ENCODE measurements around the gene HOXC13.

Gene HOXC13

GRCh38 chr12:53971129-53971528 is 32.5 kb downstream of the HOXC13 start:
- DNase-seq: no peak

- DNase-seq: no peak
Measured at GRCh38 chr12:53971686-53972085, 33.1 kb downstream of the HOXC13 start.

GRCh38 chr12:53972152-53972702 is 33.6 kb downstream of the HOXC13 start:
- no peak for DNase-seq

DNA sequence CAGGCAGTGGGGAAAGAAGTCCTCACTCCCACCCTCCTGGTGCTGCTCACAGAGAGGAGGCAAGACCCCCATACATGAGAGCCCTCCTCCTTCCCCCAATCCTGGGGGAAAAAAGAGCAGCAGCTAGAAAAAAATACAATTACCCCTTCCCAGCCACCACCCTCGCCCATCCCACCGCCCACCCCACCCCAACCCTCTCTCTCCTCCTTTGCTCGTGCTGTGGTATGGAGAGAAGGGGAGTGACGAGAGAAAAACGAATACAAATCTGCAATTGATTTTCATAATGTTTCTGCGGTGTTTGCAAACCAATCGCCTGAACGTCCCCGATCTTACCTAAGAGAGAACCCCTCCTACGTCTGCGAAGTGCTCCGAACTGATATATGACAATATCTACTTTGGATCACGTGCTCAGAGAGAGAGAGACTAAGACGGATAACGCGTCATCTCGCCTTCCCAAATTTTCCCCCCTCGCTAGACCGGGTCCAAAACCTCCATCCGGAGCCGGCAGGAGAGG is 34.1 kb downstream of the HOXC13 start, which contains the start of gene HOXC11:
Gene HOXC11, plus strand, starts transcription at position 405 of the 514 bp plus-strand sequence. CDS start 116 bp downstream, outside the sequence.
- DNase-seq: no peak

DNA sequence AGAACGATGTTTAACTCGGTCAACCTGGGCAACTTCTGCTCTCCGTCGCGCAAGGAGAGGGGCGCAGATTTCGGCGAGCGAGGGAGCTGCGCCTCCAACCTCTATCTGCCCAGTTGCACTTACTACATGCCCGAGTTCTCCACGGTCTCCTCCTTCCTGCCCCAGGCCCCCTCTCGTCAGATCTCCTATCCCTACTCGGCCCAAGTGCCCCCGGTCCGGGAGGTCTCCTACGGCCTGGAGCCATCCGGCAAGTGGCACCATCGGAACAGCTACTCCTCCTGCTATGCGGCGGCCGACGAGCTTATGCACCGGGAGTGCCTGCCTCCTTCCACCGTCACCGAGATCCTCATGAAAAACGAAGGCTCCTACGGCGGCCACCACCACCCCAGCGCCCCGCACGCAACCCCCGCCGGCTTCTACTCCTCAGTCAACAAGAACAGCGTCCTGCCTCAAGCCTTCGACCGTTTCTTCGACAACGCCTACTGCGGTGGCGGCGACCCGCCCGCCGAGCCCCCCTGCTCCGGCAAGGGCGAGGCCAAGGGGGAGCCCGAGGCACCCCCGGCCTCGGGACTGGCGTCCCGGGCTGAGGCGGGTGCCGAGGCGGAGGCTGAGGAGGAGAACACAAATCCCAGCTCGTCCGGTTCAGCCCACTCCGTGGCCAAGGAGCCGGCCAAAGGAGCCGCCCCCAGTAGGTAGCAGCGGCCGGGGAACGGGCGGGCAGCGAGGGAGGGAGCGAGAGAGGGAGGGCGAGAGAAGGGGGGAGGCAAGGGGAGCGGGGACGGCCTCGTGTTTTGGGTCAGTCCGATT is 34.8 kb downstream of the HOXC13 start:
- peak; percentile 11 for DNase-seq

DNA sequence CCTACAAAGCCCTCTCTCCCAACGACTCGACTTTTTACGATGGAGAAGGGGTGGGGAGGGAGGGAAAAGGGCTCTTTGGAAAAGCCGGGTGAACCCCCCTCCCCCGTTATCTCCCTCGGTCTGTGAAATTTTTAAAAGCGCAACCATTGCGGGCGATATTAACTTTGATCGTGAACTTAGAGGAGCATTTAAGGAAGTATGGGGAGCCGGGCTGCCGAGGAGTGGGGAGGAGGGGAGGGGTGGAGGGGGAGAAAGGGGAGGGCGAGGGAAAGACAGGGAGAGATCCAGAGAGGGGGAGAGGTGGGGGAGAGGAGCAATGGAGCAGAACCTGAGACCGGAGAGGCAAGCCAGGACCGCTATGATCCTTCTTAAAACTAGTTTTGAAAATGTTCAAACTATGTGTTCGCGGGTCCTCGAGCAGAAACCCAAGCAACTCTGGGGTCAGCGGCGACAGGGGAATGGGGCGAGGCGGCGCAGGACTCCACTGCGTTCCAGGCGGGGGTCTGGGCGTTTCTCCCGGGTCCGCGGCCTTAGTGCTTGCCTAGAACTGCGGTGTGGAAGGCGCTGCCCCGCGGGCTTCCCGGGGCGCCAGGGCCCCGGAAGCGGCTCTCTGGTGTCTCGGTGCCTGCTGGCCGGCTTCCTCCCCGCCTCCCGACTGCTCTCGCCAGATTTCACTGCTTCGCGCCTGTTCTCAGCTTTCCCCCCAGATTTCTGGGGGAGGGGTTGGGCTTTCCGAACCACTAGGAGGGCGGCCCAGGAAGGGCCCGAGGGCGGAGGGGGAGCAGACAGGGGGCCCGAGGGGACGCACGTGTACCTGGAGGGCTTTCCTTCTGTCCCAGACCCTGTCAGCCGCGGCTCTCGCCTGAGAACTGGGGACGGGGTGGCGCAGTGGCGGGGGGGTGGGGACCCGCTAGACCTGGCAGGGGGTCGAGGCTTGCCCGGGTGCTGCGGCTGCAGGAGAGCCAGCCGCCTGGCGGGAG is 35.7 kb downstream of the HOXC13 start, which contains the start of gene HOTAIR:
Gene HOTAIR, minus strand, starts transcription at position 871 of the 980 bp plus-strand sequence.
- no peak for DNase-seq

- DNase-seq: no peak
Measured at GRCh38 chr12:53975064-53975471, 36.4 kb downstream of the HOXC13 start.

DNA sequence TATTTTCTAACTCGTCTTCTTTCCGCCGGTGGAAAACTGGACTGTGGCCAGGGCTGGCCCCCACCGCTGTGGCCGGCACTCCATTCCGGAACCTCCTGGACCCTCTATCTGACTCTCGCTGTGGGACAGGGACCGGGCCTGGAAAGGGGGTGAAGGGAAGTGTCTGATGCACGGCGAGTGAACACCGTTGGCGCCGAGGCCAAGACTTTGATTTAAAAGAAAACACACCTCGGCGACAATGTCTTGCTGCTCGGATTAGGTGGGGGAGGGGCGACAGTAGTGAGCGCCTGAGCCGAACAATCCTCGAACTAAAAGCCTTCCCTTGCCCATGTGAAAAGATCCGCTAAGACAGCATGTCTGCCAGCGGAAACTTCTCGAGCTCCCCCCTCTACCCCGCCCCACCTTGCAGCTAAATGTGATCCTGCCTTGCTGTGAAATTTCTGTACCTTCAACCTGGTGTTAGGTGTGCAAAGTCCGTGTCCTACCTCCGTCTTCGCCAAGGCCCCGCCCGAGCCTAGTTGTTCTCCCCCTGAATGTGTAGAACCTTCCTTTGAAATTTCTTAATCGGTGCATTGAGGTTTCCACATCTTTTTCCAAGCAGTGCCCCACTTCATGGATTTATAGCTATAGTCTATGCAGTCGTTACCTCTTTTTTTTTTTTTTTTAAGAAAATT is 37.0 kb downstream of the HOXC13 start:
- no peak for DNase-seq

GRCh38 chr12:53976172-53976822 is 37.7 kb downstream of the HOXC13 start:
- no peak for DNase-seq

- DNase-seq: no peak
Measured at GRCh38 chr12:53976823-53977595, 38.4 kb downstream of the HOXC13 start.

GRCh38 chr12:53977596-53978445 is 39.2 kb downstream of the HOXC13 start:
- no peak for DNase-seq

GRCh38 chr12:53978477-53979356 is 40.1 kb downstream of the HOXC13 start:
- no peak for DNase-seq

GRCh38 chr12:53980104-53980801 is 41.6 kb downstream of the HOXC13 start:
- no peak for DNase-seq

DNA sequence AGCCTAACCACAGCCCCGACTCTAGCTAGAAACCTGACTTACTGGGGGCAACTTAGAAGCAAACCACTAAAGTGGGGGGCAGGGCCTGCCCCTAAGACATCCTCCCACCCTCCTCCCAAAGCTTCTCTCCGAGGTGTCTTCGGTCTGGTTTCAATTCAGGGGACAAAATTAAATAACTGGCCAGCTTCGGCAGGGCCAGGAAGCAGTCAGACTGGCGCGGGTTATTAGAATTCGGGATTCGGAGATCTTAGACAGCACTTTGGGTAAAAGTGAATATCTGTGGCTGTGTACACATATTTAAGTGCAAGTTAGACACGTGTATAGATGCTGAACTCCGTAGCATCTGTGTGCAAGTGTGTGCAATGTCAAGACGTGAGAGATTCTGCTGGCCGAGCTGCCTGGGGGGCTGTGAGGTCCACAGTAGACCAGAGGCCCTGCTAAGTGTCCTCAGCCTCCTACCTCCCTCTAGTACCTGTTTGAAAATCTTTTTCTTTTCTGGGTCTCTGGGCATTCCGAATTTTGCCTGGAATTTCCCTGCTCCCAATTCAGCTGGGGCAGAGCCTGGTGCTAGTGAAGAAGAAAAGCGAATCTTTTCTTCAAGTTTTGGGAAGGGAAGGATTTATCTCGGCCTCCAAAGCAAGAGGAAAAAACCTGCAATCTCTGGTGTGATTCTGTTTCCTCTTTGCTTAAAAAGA is 42.3 kb downstream of the HOXC13 start:
- DNase-seq: no peak

DNA sequence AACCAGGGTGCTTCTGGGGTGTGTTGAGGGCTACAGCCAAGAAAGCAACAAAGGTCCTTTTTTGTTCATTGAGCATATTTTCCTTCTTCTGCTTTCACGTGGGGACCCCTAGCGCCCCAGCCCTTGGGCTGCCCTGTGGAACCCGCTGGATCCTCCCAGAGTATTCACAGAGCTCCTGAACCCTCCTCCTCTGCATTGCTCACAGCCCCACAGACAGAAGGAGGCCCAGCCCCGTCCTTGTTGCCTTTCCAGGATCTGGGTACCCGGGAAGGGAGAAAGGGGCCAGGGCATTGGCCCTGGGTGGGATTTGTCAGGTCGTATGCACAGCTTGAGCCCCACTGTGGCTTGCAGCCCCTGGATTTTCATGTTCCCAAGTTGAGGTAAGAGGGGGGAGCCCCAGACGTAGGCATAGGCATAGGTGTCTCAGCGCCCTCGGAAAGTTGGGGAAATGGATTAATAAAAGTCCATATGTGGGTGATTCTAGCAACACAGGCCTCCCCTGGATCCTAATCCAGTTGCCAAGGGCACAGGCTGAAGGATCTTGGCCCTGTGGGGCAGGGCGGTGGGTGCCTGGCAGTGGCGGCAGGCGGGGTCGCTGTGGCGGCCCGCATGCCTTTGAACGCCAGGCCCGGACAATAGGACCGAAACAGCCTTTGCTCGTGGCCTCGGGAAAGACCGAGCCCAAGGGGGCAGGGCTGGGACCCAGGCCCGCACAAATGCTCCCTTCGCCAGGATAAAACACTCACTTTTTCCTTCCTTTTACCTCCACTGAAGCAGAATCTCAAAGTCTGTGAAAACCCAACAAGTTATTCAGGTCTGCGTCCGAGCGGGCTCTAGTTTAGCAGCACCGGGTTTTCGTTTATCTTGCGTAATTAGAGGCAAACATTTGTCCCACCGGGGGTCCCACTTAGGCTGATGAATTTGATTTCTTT is 43.3 kb downstream of the HOXC13 start:
- DNase-seq: no peak
